IMR-90 (cell line): ENCODE measurements around the gene DPH7. TPM values are rescaled to one million over a fixed set of nuclear protein-coding genes. Genes with fewer than 3 reads are reported as not detected.
A peak's percentile ranks its signal among the peaks of the same experiment; 100 is the strongest.

Source experiments
- ATAC-seq: fragments of 200-7000 bp; cut with Tn5 transposase; 2 replicates; pipeline ENCODE4 v1.9.1; 2020; ENCODE audit warnings: low read depth, mild to moderate bottlenecking, moderate library complexity
- BruUV-seq: library from RNA; stranded (reverse); fragments of 400-500 nt; replicated peaks from 2 replicates; lab custom pipeline; 2021; lab: Mats Ljungman, UMichigan
- CTCF ChIA-PET: fragments of 300-600 bp; formaldehyde crosslinking; extraction: SDS; loops from one replicate; lab custom pipeline; 2021; ENCODE audit warnings: antibody characterized with exemption; lab: Yijun Ruan, JAX
- POLR2A ChIA-PET: fragments of 300-600 bp; sonication (Branson Sonifier 250); formaldehyde crosslinking; loops from one replicate; lab custom pipeline; 2022; ENCODE audit warnings: antibody characterized with exemption; ENCODE audit not compliant: unreplicated experiment; lab: Charles Lee
- DNase-seq: peaks from one replicate; pipeline ENCODE4 v3.0.0; 2013
- H2AFZ ChIP-seq: replicated peaks from 2 replicates; pipeline ENCODE3; 2013; ENCODE audit warnings: low read length, mild to moderate bottlenecking; ENCODE audit not compliant: poor library complexity
- H2AK5ac ChIP-seq: 2 replicates; pipeline ENCODE4 v1.6.1; 2013; ENCODE audit warnings: low read depth, low read length, inconsistent platforms
- H2AK9ac ChIP-seq: replicated peaks from 2 replicates; pipeline ENCODE3; 2013; ENCODE audit warnings: mild to moderate bottlenecking, low read depth, low read length, moderate library complexity; ENCODE audit not compliant: poor library complexity
- H2BK120ac ChIP-seq: 2 replicates; pipeline ENCODE4 v1.6.1; 2013; ENCODE audit warnings: low read depth, low read length, inconsistent platforms
- H2BK15ac ChIP-seq: 3 replicates; pipeline ENCODE4 v1.6.1; 2013; ENCODE audit warnings: low read depth, low read length, inconsistent platforms
- H2BK20ac ChIP-seq: 2 replicates; pipeline ENCODE4 v1.6.1; 2013; ENCODE audit warnings: low read depth, mild to moderate bottlenecking, inconsistent platforms, low read length, moderate library complexity
- H2BK5ac ChIP-seq: 2 replicates; pipeline ENCODE4 v1.6.1; 2013; ENCODE audit warnings: mild to moderate bottlenecking, low read depth, low read length, inconsistent platforms; ENCODE audit not compliant: poor library complexity, severe bottlenecking
- H3K14ac ChIP-seq: replicated peaks from 2 replicates; pipeline ENCODE4 v1.6.1; 2013; ENCODE audit warnings: low read depth, low read length, inconsistent platforms
- H3K18ac ChIP-seq: 2 replicates; pipeline ENCODE4 v1.6.1; 2013; ENCODE audit warnings: low read depth, low read length, control low read depth
- H3K23ac ChIP-seq: 2 replicates; pipeline ENCODE4 v1.6.1; 2013; ENCODE audit warnings: low read depth, low read length, inconsistent platforms
- H3K27ac ChIP-seq: 2 replicates; pipeline ENCODE4 v1.5.1; 2013; ENCODE audit warnings: mild to moderate bottlenecking, control low read depth, low read length; ENCODE audit not compliant: insufficient read depth
- H3K27me3 ChIP-seq: 2 replicates; pipeline ENCODE4 v1.6.1; 2013; ENCODE audit warnings: low read length; ENCODE audit not compliant: control insufficient read depth, insufficient read depth
- H3K36me3 ChIP-seq: 2 replicates; pipeline ENCODE4 v1.6.1; 2013; ENCODE audit warnings: low read length, mixed read lengths; ENCODE audit not compliant: control insufficient read depth, insufficient read depth
- H3K4ac ChIP-seq: 2 replicates; pipeline ENCODE4 v1.6.1; 2013; ENCODE audit warnings: low read depth, low read length, inconsistent platforms
- H3K4me1 ChIP-seq: 2 replicates; pipeline ENCODE4 v1.6.1; 2013; ENCODE audit warnings: low read length, mixed read lengths; ENCODE audit not compliant: control insufficient read depth, insufficient read depth
- H3K4me2 ChIP-seq: 2 replicates; pipeline ENCODE4 v1.6.1; 2013; ENCODE audit warnings: low read depth, mild to moderate bottlenecking, control low read depth, low read length, moderate library complexity
- H3K4me3 ChIP-seq: 2 replicates; pipeline ENCODE4 v1.5.1; 2013; ENCODE audit warnings: low read depth, mild to moderate bottlenecking, control low read depth, low read length, moderate library complexity; ENCODE audit not compliant: insufficient read depth
- H3K56ac ChIP-seq: 2 replicates; pipeline ENCODE4 v1.6.1; 2013; ENCODE audit warnings: low read length, inconsistent platforms; ENCODE audit not compliant: insufficient read depth; ENCODE audit errors: extremely low read depth
- H3K79me1 ChIP-seq, 2 experiments: 2 replicates each; pipeline ENCODE4 v1.6.1; 2013; ENCODE audit warnings: low read length in 2 of 2, inconsistent platforms in 1 of 2, low read depth in 1 of 2
- H3K9ac ChIP-seq: 2 replicates; pipeline ENCODE4 v1.6.1; 2013; ENCODE audit warnings: low read depth, low read length, control low read depth
- H3K9me1 ChIP-seq: 2 replicates; pipeline ENCODE4 v1.6.1; 2013; ENCODE audit warnings: low read length, inconsistent platforms; ENCODE audit not compliant: insufficient read depth
- H3K9me3 ChIP-seq: 2 replicates; pipeline ENCODE4 v1.6.1; 2013; ENCODE audit warnings: low read length; ENCODE audit not compliant: control insufficient read depth, insufficient read depth
- H4K20me1 ChIP-seq: 2 replicates; pipeline ENCODE4 v1.6.1; 2013; ENCODE audit warnings: low read length, inconsistent platforms; ENCODE audit not compliant: insufficient read depth
- H4K5ac ChIP-seq: 2 replicates; pipeline ENCODE4 v1.6.1; 2013; ENCODE audit warnings: mild to moderate bottlenecking, low read depth, low read length, control low read depth
- H4K8ac ChIP-seq, 2 experiments: 2 replicates each; pipeline ENCODE4 v1.6.1; 2013; ENCODE audit warnings: low read depth in 2 of 2, low read length in 2 of 2, control low read depth in 1 of 2, inconsistent platforms in 1 of 2
- H4K91ac ChIP-seq: 2 replicates; pipeline ENCODE4 v1.6.1; 2013; ENCODE audit warnings: low read depth, low read length, inconsistent platforms; ENCODE audit not compliant: insufficient read depth
- BHLHE40 ChIP-seq: fragments of 150-350 bp; IDR thresholded peaks from 2 replicates; pipeline ENCODE4 v1.6.1; 2016; ENCODE audit warnings: mild to moderate bottlenecking, low read depth, low read length
- CEBPB ChIP-seq: IDR thresholded peaks from 2 replicates; pipeline ENCODE4 v1.6.1; 2012; ENCODE audit warnings: low read depth, low read length, improper control_type of control experiment
- CHD1 ChIP-seq: IDR thresholded peaks from 2 replicates; pipeline ENCODE4 v1.6.1; 2012; ENCODE audit warnings: low read depth, low read length, improper control_type of control experiment
- FOS ChIP-seq: fragments of 150-350 bp; IDR thresholded peaks from 2 replicates; pipeline ENCODE4 v1.6.1; 2016; ENCODE audit warnings: low read depth, low read length
- MAFK ChIP-seq: IDR thresholded peaks from 2 replicates; pipeline ENCODE4 v1.6.1; 2012; ENCODE audit warnings: low read depth, low read length, improper control_type of control experiment
- MAZ ChIP-seq: IDR thresholded peaks from 2 replicates; pipeline ENCODE4 v1.6.1; 2012; ENCODE audit warnings: low read depth, mild to moderate bottlenecking, low read length, improper control_type of control experiment, moderate library complexity, borderline replicate concordance
- MXI1 ChIP-seq: IDR thresholded peaks from 2 replicates; pipeline ENCODE4 v1.6.1; 2012; ENCODE audit warnings: low read depth, mild to moderate bottlenecking, low read length, moderate library complexity, borderline replicate concordance
- NFE2L2 ChIP-seq: fragments of 150-350 bp; IDR thresholded peaks from 2 replicates; pipeline ENCODE4 v1.6.1; 2016; ENCODE audit warnings: low read depth, mild to moderate bottlenecking, low read length
- POLR2A ChIP-seq: IDR thresholded peaks from 2 replicates; pipeline ENCODE4 v1.6.1; 2012; ENCODE audit warnings: mild to moderate bottlenecking, low read depth, low read length
- RAD21 ChIP-seq: IDR thresholded peaks from 2 replicates; pipeline ENCODE4 v1.6.1; 2012; ENCODE audit warnings: low read length, improper control_type of control experiment
- RCOR1 ChIP-seq: IDR thresholded peaks from 2 replicates; pipeline ENCODE4 v1.6.1; 2012; ENCODE audit warnings: mild to moderate bottlenecking, low read length, improper control_type of control experiment; ENCODE audit not compliant: insufficient replicate concordance
- RFX5 ChIP-seq: IDR thresholded peaks from 2 replicates; pipeline ENCODE4 v1.8.0; 2012; ENCODE audit warnings: low read depth, mild to moderate bottlenecking, low read length, moderate library complexity
- SMC3 ChIP-seq: fragments of 150-350 bp; IDR thresholded peaks from 2 replicates; pipeline ENCODE4 v1.6.1; 2016; ENCODE audit warnings: low read depth, mild to moderate bottlenecking, antibody characterized with exemption, low read length, moderate library complexity
- WGBS, 2 experiments: methylation state at CpG; one replicate each; pipeline versions ENCODE4 v1.1.5 to v1.1.7; 2013; ENCODE audit warnings: missing lambda C conversion rate in 2 of 2; ENCODE audit not compliant: insufficient read length in 1 of 2; ENCODE audit errors: extremely low coverage in 2 of 2; 5-methylcytosine and 5-hydroxymethylcytosine counted together
- dilution Hi-C: fragments of 300-500 bp; cut with HindIII; formaldehyde crosslinking; loops from one replicate; pipeline ENCODE4 v1.14.3; 2018; ENCODE audit warnings: low sequenced_read_pairs; ENCODE audit not compliant: unreplicated experiment
- in situ Hi-C: fragments of 300-500 bp; cut with MboI; formaldehyde crosslinking; loops from 3 replicates; pipeline ENCODE4 v1.14.3; 2019; ENCODE audit warnings: low sequenced_read_pairs, inconsistent platforms, mixed read lengths
- intact Hi-C: fragments of 100-400 bp; cut with micrococcal nuclease; formaldehyde crosslinking; loops from 2 replicates; pipeline ENCODE4 v1.10.0; 2022
- polyA plus RNA-seq, 3 experiments: library from polyadenylated mRNA; depleted of rRNA; stranded (reverse); fragments of >200 nt; gene quantifications; 2 replicates each; pipeline ENCODE4 v1.2.3, GENCODE V29; 2012; ENCODE audit warnings: low replicate concordance in 1 of 3
- total RNA-seq: library from RNA; depleted of rRNA; stranded (reverse); fragments of >200 nt; gene quantifications from 2 replicates; pipeline ENCODE4 v1.2.3, GENCODE V29; 2012
- TF ChIP-seq, protein P1 (sequence below): fragments of 150-350 bp; IDR thresholded peaks from 2 replicates; pipeline ENCODE4 v1.6.1; 2017; ENCODE audit warnings: mild to moderate bottlenecking, antibody characterized with exemption, low read length, low read depth
- TF ChIP-seq, protein P2 (sequence below): fragments of 150-350 bp; IDR thresholded peaks from 2 replicates; pipeline ENCODE4 v1.6.1; 2016; ENCODE audit warnings: low read depth, mild to moderate bottlenecking, low read length, moderate library complexity, borderline replicate concordance
- TF ChIP-seq, protein P3 (sequence below): conservative IDR thresholded peaks from 2 replicates; pipeline ENCODE4 v1.5.1; 2012; ENCODE audit warnings: mild to moderate bottlenecking, low read depth, low read length, improper control_type of control experiment

DPH7 gene
- total and polyA plus RNA-seq, 2 of the 4 experiments (the other 2 are of a cell fraction): 12.5 to 33.7 TPM

DNA sequence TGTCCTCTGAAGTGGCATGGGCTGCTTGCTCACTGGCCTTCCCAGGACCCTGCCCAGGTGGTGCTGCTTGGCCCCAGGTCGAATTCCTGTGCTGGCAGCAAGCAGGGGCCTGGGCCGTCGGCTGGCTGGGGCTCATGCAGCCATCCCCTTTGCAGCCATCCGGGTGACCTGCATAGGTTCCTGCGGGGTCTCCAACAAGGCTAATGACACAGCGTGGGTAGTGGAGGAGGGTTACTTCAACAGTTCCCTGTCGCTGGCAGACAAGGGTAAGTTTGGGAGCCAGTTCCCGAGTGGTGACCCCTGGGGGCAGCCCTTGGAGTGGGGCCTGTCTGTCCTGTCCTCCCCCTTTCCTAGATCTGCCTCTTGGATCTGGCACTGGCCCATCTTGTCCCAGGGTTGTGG lies 34.0 kb upstream of the DPH7 start:
- no peak overlapping the region for H3K4me2 ChIP-seq
- peak overlapping the region; percentile 56 to 84; a peak in 3 of 4 replicates for H4K8ac ChIP-seq
- peaks cover 26% of the 10 kb centered on the region for H3K36me3 ChIP-seq
- dilution Hi-C loops: no loop called here
- H2AK5ac ChIP-seq: peak overlapping the region; percentile 97
- 0 out of 2 replicates have a peak overlapping the region, but pooled peaks have one; percentile 40 for H3K23ac ChIP-seq
- peak overlapping the region; percentile 2; the same call in 1 of the 2 replicates for H3K9ac ChIP-seq
- peak overlapping the region; percentile 76; the same call in 1 of the 2 replicates for H3K14ac ChIP-seq
- H2BK120ac ChIP-seq: peak overlapping the region; percentile 36
- H2BK5ac ChIP-seq: peak overlapping the region; percentile 91
- in situ Hi-C loops: no loop called here
- H3K4me1 ChIP-seq: peaks cover 16% of the 10 kb centered on the region
- no peak overlapping the region for H3K56ac ChIP-seq
- peak overlapping the region; percentile 80 for H2AFZ ChIP-seq
- no peaks in the 10 kb centered on the region for H3K9me3 ChIP-seq
- ATAC-seq (no peak), DNase-seq (no peak)
- ChIA-PET CTCF (no interaction called here), POLR2A (no interaction called here)
- H4K5ac ChIP-seq: 0 out of 2 replicates have a peak overlapping the region, but pooled peaks have one; percentile 77
- intact Hi-C loops: no loop called here
- TF ChIP-seq MAZ: no peak
- TF ChIP-seq, protein P1, sequence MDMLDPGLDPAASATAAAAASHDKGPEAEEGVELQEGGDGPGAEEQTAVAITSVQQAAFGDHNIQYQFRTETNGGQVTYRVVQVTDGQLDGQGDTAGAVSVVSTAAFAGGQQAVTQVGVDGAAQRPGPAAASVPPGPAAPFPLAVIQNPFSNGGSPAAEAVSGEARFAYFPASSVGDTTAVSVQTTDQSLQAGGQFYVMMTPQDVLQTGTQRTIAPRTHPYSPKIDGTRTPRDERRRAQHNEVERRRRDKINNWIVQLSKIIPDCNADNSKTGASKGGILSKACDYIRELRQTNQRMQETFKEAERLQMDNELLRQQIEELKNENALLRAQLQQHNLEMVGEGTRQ: no peak
- TF ChIP-seq, protein P2, sequence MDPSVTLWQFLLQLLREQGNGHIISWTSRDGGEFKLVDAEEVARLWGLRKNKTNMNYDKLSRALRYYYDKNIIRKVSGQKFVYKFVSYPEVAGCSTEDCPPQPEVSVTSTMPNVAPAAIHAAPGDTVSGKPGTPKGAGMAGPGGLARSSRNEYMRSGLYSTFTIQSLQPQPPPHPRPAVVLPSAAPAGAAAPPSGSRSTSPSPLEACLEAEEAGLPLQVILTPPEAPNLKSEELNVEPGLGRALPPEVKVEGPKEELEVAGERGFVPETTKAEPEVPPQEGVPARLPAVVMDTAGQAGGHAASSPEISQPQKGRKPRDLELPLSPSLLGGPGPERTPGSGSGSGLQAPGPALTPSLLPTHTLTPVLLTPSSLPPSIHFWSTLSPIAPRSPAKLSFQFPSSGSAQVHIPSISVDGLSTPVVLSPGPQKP: no peak
- TF ChIP-seq, protein P3, sequence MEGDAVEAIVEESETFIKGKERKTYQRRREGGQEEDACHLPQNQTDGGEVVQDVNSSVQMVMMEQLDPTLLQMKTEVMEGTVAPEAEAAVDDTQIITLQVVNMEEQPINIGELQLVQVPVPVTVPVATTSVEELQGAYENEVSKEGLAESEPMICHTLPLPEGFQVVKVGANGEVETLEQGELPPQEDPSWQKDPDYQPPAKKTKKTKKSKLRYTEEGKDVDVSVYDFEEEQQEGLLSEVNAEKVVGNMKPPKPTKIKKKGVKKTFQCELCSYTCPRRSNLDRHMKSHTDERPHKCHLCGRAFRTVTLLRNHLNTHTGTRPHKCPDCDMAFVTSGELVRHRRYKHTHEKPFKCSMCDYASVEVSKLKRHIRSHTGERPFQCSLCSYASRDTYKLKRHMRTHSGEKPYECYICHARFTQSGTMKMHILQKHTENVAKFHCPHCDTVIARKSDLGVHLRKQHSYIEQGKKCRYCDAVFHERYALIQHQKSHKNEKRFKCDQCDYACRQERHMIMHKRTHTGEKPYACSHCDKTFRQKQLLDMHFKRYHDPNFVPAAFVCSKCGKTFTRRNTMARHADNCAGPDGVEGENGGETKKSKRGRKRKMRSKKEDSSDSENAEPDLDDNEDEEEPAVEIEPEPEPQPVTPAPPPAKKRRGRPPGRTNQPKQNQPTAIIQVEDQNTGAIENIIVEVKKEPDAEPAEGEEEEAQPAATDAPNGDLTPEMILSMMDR: no peak
- no peak for TF ChIP-seq NFE2L2
- no peak for TF ChIP-seq CHD1
- TF ChIP-seq RCOR1: no peak
- no peak for TF ChIP-seq BHLHE40
- no peak for TF ChIP-seq CEBPB
- no peak for TF ChIP-seq FOS
- TF ChIP-seq POLR2A: no peak
- no peak for TF ChIP-seq MXI1
- no peak for TF ChIP-seq RFX5
- no peak for TF ChIP-seq MAFK
- no peak for TF ChIP-seq SMC3
- TF ChIP-seq RAD21: no peak
- H3K4me3 ChIP-seq: no peak overlapping the region
- H3K79me1 ChIP-seq: peaks cover 23 to 59% of the 10 kb centered on the region in 2 experiments
- no peak overlapping the region; the same call in 1 of the 2 replicates for H4K91ac ChIP-seq
- BruUV-seq: no TSS peak
- H3K27me3 ChIP-seq: no peaks in the 10 kb centered on the region
- H3K27ac ChIP-seq: peak overlapping the region; percentile 39; the same call in 1 of the 2 replicates
- peaks cover 29% of the 10 kb centered on the region for H3K9me1 ChIP-seq
- H3K18ac ChIP-seq: no peak overlapping the region
- peak overlapping the region; percentile 71 for H3K4ac ChIP-seq
- H2BK15ac ChIP-seq: no peak overlapping the region; the same call in 2 of the 3 replicates
- peaks cover 18% of the 10 kb centered on the region for H4K20me1 ChIP-seq
- peak overlapping the region; percentile 99 for H2AK9ac ChIP-seq
- no peak overlapping the region; the same call in 1 of the 2 replicates for H2BK20ac ChIP-seq
- WGBS, 2 experiments: 80% methylated on average over 2 of the region's 8 CpGs; no CpG with 5 or more reads in 1 of the 2 experiments
